Activated T-cell treated with anti-CD3 and anti-CD28 coated beads, Interleukin-2, amount 50 U/mL, for 1 hour (primary cell): Measurements from ENCODE around the gene RAPGEF4.

Experiments
- DNase-seq: peaks from one replicate; pipeline ENCODE4 v3.0.0-alpha.2; 2020

Gene RAPGEF4

DNA sequence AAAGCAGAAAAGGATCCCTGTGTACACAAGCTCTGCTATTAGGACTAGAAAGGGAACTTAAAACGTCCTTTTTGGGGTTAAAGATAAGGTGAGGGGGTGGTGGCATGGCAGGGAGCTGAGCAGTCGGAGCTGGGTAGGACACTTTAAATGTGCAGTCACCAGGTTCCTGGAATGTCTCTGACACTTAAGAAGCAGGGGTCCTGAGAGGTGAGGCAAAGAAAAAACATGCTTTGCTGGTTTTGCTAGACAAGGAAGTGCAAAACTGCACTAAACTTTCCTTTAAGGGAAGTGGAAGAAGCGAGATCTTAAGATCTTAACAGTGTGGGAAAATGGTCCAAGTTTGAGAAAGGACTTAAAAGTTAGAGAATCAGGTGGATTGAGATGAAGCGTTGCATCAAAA, 240.5 kb downstream of the RAPGEF4 start:
- DNase-seq = no peak

GRCh38 chr2:172976816-172977215, 241.2 kb downstream of the RAPGEF4 start:
- no peak for DNase-seq

DNA sequence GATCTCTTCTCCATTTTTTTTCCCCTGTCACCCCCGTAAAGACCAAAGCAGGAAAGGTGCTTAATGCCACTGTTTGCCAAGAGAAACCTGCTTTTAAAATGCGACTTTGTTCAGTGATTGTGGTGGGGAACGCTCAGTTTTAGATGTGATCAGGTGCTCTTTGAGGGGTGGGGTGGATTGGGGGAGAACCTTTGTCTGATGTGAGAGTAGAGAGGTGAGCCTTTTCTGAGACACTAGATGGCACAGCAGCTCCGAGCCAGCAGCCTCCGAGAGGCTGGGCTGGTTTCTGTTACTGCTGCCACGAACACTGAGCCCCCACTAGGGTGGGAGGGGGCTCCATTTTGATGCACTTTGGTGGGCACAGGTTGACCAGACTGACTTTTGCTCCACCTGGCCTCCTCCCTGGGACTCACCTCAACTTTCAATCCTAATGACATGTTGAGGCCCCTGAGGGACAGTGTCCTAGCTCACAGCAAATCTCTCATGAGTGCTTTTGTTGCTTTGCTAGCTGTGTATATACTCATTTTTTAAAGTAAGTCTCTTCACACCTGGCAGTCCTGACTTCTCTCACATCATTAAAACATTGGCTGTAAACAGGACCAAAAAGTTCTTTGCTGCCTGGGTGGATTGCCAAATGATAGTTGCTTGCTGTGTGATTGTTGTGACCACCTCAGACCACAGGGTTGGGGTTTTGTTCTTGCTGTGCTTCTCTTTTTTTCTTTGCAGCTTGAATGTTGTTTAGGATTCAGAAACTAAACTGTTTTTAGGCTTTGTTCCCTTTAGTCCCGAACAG, 241.8 kb downstream of the RAPGEF4 start:
- DNase-seq = no peak

- no peak for DNase-seq
Observed at GRCh38 chr2:172978063-172978383, 242.4 kb downstream of the RAPGEF4 start.

- DNase-seq = no peak
Observed at GRCh38 chr2:172985139-172985892, 249.7 kb downstream of the RAPGEF4 start.

DNA sequence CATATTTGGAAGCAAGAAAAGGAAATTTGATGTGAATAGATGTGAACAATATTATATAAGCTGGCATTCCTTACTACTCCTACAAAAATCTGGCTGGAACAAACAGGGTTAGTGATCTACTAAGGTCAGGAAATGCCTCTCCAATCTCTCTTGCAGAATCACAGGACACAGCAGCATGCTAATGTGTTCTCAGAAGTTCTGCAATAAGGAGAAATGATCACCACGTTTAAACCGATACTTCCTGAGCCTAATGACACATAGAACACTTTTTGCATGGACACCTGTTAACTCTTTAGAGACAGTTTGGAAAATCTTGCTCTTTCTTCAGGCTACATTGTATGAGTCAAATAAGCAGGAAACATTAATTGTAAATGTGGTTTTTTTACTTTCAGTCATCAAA, 250.4 kb downstream of the RAPGEF4 start:
- no peak for DNase-seq

GRCh38 chr2:172988728-172989127, 253.1 kb downstream of the RAPGEF4 start:
- DNase-seq = no peak

GRCh38 chr2:172991031-172991430, 255.4 kb downstream of the RAPGEF4 start:
- DNase-seq = no peak

GRCh38 chr2:172993139-172993538, 257.5 kb downstream of the RAPGEF4 start:
- DNase-seq = no peak

DNA sequence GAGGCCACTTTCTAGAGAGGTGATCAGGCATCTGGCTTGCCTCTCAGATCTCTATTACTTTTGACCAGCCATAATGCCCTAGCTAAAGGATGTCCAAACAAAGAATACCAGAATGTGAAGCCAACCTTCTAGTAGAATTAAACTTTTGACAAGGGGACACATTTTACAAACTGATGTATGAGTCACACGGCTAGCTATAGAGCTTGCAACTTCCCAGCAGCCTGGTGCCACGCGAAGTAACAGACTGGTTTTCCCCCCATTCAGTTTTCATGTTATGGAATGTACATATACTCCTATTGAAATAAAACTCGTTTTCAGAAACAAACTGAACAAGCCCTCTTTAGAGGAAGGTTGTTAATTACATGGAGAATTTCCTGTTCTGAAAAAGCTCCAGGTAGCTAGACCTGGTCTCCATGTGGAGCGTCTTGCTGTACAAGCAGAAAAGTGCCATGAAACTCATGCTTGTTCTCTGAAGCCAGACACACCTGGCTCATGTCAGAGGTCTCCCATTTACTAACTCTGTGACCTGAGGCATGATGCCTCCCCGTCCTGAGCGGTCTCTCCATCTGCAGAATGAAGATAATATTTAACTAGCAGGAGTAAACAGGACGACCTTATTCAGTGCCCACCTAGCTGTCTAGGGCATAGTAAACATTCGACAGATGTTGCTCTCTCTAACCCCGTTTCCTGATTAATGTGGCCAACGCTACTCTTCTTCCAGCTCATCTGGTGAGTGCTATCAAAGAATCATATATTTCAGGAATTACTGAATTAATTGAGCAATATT, 258.5 kb downstream of the RAPGEF4 start:
- DNase-seq = no peak

GRCh38 chr2:172994864-172995263, 259.2 kb downstream of the RAPGEF4 start:
- no peak for DNase-seq

- no peak for DNase-seq
Observed at GRCh38 chr2:172995323-172996244, 259.9 kb downstream of the RAPGEF4 start.

- no peak for DNase-seq
Observed at GRCh38 chr2:172996387-172996961, 260.8 kb downstream of the RAPGEF4 start.

DNA sequence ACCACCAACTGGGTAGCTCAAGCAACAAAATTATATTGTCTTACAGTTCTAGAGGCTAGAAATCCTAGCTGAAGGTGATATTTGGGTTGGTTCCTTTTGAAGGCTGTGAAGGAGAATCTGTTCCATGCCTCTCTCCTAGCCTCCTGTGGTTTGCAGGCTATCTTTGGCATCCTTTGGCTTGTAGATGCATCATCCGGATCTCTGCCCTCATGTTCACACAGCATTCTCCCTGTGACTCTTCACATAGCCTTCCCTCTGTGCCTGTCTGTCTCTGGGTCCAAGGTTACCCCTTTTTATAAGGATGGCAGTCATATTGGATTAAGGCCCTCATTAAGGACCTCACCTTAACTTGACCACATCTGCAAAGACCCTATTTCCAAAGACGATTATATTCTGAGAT, 261.4 kb downstream of the RAPGEF4 start:
- no peak for DNase-seq

DNA sequence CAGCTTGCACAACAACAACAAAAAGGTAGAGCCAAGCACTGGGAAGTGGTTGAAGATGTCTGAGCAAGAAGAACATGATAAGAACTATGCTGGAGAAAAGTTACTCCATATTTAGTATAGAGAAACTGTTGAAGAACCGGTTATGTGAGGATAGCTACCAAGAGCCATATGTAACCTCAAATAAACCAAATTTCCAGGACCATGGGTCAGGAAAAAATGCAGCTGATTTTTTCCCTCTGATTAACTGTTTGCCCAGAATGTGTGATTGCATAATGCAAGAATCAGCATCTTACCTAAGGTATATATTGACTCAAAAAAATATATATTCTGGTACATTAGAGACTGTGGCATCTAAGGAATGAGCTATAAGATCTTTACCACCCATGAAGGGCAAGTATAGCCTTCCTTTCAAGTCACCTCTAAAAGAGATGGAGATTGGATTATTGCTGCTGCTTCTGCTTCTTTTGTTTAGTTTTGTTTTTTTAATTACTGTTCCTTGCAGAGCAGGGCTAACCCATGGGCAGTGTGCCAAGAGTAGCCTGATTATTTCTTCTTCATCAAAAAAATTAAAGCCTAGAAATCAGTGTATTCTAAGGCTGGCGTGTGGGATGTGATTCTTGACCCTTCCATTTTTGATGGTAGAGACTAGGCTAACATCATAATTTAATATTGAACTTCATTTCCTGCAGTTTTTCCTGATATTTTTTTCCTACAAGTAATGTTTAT, 263.1 kb downstream of the RAPGEF4 start:
- DNase-seq = no peak

DNA sequence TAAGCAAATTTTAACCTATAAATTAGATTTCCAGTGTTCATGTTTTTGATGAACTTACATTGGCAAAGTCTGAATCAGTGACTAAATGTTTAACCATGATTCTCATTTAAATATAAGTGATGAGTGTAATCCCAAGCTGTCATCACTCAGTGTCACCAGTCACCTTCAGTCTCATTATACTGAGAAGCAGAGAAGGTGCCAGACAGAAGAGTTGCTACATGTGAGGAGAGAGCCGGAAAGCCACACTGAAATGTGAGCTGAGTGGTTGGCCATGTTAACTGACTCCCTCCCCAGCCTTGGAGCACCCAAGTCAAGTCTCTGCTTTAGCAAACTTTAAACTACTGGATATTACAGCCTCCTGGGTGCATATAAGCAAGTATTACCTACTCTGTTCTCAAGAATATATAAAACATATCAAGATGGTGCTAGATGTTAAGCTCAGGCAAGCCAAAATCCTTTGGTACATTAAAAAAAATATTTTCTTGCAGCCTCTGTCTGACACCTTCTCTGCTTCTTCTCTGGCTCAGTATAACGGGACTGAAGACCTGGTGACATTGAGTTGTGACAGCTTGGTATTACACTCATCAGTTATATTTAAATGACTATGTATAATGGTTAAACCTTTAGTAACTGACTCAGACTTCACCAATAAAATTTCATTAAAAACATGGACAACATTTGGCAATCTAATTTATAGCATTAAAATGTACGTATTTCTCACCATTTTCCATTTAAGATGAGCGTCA, 264.2 kb downstream of the RAPGEF4 start:
- no peak for DNase-seq

GRCh38 chr2:173001664-173002604, 266.3 kb downstream of the RAPGEF4 start:
- no peak for DNase-seq

DNA sequence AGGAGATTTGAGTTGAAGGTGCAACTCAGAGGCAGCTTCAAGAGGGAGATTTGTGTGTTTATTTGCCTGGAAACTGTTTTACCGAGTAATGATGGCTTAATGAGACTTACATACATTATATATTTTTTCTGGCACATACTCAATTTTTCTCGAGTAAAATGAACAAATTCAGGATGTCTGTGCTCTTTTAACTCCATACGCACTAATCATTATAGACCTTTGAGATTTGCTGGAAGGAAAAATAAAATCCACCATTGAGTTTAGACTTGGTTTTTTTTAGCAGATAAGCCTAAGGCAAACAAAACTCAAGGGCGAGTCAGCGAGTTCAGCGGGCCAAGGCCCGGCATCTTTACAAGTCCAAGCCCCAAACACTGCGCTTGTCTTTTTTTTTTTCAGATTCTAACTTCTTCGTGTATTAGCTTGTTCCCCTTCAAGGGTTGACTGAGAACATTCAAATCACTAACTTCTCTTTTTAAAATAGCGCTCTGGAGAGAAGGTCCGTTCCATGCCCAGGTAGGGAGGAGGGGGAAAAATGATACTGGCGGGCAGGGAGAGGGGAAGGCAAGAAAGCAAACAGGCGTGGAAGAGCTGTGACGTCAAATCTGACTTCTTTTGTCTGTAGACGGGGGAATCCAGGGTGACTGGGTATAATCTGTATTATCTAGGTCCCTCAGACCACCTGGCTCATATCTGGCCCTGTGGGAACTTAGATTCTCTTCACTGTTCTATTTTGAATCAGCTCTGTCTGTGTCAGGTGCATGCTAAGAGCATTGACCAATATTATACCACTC, 267.3 kb downstream of the RAPGEF4 start:
- DNase-seq = no peak

DNA sequence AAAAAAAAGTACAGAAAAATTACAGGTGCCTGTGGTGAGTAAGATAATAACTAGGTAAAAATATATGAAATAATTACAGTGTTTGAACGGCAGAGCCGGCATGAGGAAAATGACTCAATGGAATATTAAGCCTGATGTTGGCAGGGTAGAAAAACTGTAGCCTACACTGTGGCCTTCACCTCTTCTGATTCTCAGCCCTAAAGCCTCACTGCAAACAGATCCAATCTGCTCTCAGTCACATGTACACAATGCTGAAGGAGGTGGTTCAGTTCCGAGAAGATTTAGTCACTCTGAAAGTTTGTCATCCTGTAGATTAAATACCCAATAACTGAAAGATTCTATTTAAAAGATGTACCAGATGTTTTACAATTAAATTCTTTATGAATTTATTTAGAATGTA, 273.1 kb downstream of the RAPGEF4 start:
- no peak for DNase-seq
